CD8-positive, alpha-beta T cell (primary cell): Measurements from ENCODE around the gene ISG15. TPM values are rescaled to one million over a fixed set of nuclear protein-coding genes. Genes with fewer than 3 reads are reported as not detected.

Source experiments
- total RNA-seq, 46 experiments: library from RNA in 2 of 46; stranded (reverse) in 2 of 46; gene quantifications; one replicate each; pipeline ENCODE4 v1.2.3 and lab custom pipeline; 2021 to 2026

Gene ISG15
- total RNA-seq, 2 experiments from 2014 or later, result 56.4 to 58.4 TPM

Other genes with a start within 250 kb of the ISG15 start
- gene SAMD11, start 89.6 kb upstream of the ISG15 start, total RNA-seq, result not detected
- gene NOC2L, start 54.2 kb upstream of the ISG15 start, total RNA-seq, result 10 to 100 TPM; 54.0 to 54.7 TPM
- 10 to 100 TPM; 15.2 to 16.1 TPM for gene KLHL17, start 52.9 kb upstream of the ISG15 start, total RNA-seq
- under 1 TPM; 0.56 to 0.60 TPM for gene PLEKHN1, start 47.0 kb upstream of the ISG15 start, total RNA-seq
- gene PERM1, start 31.4 kb upstream of the ISG15 start, total RNA-seq, result under 1 TPM in 1 of 2 experiments, not detected in 1; 0.08 TPM
- 10 to 100 TPM; 26.0 to 30.9 TPM for gene HES4, start 13.4 kb upstream of the ISG15 start, total RNA-seq
- 10 to 100 TPM; 12.1 to 14.0 TPM for gene AGRN, start 6.6 kb downstream of the ISG15 start, total RNA-seq
- not detected for gene RNF223, start 60.8 kb downstream of the ISG15 start, total RNA-seq
- 10 to 100 TPM; 14.3 to 17.6 TPM for gene C1orf159, start 102.6 kb downstream of the ISG15 start, total RNA-seq
- gene TTLL10, start 160.4 kb downstream of the ISG15 start, total RNA-seq, result not detected
- 1 to 10 TPM; 4.2 to 4.6 TPM for gene TNFRSF18, start 193.1 kb downstream of the ISG15 start, total RNA-seq
- 1 to 10 TPM; 2.4 to 3.2 TPM for gene TNFRSF4, start 200.7 kb downstream of the ISG15 start, total RNA-seq
- 10 to 100 TPM; 66.6 to 70.3 TPM for gene SDF4, start 218.5 kb downstream of the ISG15 start, total RNA-seq
- gene B3GALT6, start 218.7 kb downstream of the ISG15 start, total RNA-seq, result 1 to 10 TPM; 5.5 to 5.6 TPM
- gene C1QTNF12, start 233.2 kb downstream of the ISG15 start, total RNA-seq, result 1 to 10 TPM; 3.2 to 5.1 TPM